IPS-20b (cell line): ENCODE results near the gene ETFDH.

Source experiments
- H3K27ac ChIP-seq: one replicate; pipeline ENCODE4 v1.5.1; 2013; ENCODE audit warnings: low read length
- H3K27me3 ChIP-seq: 2 replicates; pipeline ENCODE4 v1.6.1; 2013; ENCODE audit warnings: mild to moderate bottlenecking, low read length, inconsistent platforms; ENCODE audit not compliant: insufficient read depth
- H3K36me3 ChIP-seq: 2 replicates; pipeline ENCODE4 v1.6.1; 2013; ENCODE audit warnings: low read depth, mild to moderate bottlenecking, inconsistent platforms, low read length, moderate library complexity; ENCODE audit not compliant: insufficient read depth
- H3K4me1 ChIP-seq: 2 replicates; pipeline ENCODE4 v1.6.1; 2013; ENCODE audit warnings: mild to moderate bottlenecking, control low read depth, inconsistent platforms, low read length, moderate library complexity; ENCODE audit not compliant: insufficient read depth
- H3K4me3 ChIP-seq: 2 replicates; pipeline ENCODE4 v1.5.1; 2013; ENCODE audit warnings: mild to moderate bottlenecking, low read length, inconsistent platforms
- H3K9ac ChIP-seq: 2 replicates; pipeline ENCODE4 v1.6.1; 2013; ENCODE audit warnings: low read depth, mild to moderate bottlenecking, inconsistent platforms, low read length, moderate library complexity
- H3K9me3 ChIP-seq: 2 replicates; pipeline ENCODE4 v1.6.1; 2013; ENCODE audit warnings: mild to moderate bottlenecking, low read depth, low read length, inconsistent platforms; ENCODE audit not compliant: insufficient read depth

The ETFDH gene

DNA sequence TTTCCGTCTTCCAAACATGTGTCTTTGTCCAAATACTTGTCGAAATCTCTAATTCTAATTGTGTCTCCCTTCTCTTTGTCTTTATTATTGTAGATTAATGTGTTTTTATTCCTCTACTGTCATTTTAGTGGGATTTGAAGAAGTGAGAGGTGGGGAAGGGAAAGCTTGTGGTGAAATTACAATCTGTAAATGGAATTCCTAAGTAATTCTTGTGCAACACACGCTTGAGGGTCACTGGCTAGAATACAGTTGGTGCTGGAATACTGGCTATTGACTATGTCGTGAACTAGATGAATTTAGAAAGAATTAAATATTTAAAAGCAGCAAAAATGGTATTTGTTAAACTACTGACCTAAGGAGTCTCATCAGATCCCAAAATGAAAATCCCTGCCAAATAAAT is 86.0 kb downstream of the ETFDH start:
- Histone ChIP-seq H3K36me3 (no peaks in the 10 kb centered on the region), H3K4me1 (no peaks in the 10 kb centered on the region), H3K4me3 (no peak overlapping the region), H3K9me3 (no peaks in the 10 kb centered on the region), H3K27me3 (no peaks in the 10 kb centered on the region), H3K27ac (no peak overlapping the region), H3K9ac (no peak overlapping the region)

DNA sequence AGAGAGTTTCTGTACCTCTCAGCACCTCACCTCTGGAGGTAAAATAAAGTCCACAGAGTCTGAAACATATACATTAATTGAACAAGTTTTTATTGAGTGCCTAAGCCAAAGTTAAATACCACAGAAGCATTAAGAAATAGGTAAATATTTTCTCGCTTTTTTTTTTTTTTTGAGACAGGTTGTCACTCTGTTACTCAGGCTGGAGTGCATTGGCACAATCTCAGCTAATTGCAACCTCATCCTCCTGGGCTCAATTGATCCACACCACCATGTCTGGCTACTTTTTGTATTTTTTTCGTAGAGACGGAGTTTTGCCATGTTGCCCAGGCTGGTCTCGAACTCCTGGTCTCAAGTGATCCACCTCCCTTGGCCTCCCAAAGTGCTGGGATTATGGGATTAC is 86.6 kb downstream of the ETFDH start:
- Histone ChIP-seq H3K9me3 (no peaks in the 10 kb centered on the region), H3K36me3 (no peaks in the 10 kb centered on the region), H3K9ac (no peak overlapping the region), H3K4me1 (no peaks in the 10 kb centered on the region), H3K4me3 (no peak overlapping the region), H3K27ac (no peak overlapping the region), H3K27me3 (no peaks in the 10 kb centered on the region)
